Stimulated activated CD8-positive, alpha-beta memory T cell treated with anti-CD3 and anti-CD28 coated beads, Interleukin-12 subunit alpha, Interleukin-12 subunit beta, amount 100 ng/mL, for 4 hours (primary cell): ENCODE results near the gene PAQR4.
"Not testable (repeated sequence)": the region's sequence is repeated elsewhere in the genome, so short reads cannot be mapped to it uniquely, and the experiment has no call there.

ENCODE experiments used
- DNase-seq: peaks from one replicate; pipeline ENCODE4 v3.0.0-alpha.2; 2020; ENCODE audit warnings: low read depth

The PAQR4 gene

GRCh38 chr16:2943716-2944115 lies 25.4 kb upstream of the PAQR4 start:
- DNase-seq = not testable (repeated sequence)

- DNase-seq = no peak
Observed at GRCh38 chr16:2946649-2947048, 22.5 kb upstream of the PAQR4 start.

GRCh38 chr16:2948807-2949704 lies 20.1 kb upstream of the PAQR4 start:
- no peak for DNase-seq

GRCh38 chr16:2949705-2950352 lies 19.3 kb upstream of the PAQR4 start:
- no peak for DNase-seq

DNA sequence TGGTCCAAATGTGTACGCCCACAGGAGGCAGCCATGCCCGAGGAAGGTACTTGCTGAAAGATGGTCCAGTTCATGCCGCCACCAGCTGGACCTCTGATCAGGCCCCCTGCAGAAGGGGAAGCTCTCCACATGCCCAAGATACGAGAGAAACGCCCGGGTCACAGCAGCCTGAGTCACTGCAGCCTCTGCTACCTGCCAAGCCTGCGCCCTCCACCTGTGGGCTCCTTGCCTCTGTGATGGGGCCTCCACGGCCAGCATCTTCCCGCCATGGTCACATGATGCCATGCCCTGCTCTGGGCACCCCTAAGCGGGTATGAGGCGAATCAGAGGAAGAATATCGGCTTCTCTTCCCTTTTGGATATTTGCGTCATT lies 18.8 kb upstream of the PAQR4 start:
- no peak for DNase-seq

- DNase-seq = no peak
Observed at GRCh38 chr16:2950773-2951172, 18.4 kb upstream of the PAQR4 start.

GRCh38 chr16:2952679-2953078 lies 16.5 kb upstream of the PAQR4 start:
- DNase-seq = no peak

DNA sequence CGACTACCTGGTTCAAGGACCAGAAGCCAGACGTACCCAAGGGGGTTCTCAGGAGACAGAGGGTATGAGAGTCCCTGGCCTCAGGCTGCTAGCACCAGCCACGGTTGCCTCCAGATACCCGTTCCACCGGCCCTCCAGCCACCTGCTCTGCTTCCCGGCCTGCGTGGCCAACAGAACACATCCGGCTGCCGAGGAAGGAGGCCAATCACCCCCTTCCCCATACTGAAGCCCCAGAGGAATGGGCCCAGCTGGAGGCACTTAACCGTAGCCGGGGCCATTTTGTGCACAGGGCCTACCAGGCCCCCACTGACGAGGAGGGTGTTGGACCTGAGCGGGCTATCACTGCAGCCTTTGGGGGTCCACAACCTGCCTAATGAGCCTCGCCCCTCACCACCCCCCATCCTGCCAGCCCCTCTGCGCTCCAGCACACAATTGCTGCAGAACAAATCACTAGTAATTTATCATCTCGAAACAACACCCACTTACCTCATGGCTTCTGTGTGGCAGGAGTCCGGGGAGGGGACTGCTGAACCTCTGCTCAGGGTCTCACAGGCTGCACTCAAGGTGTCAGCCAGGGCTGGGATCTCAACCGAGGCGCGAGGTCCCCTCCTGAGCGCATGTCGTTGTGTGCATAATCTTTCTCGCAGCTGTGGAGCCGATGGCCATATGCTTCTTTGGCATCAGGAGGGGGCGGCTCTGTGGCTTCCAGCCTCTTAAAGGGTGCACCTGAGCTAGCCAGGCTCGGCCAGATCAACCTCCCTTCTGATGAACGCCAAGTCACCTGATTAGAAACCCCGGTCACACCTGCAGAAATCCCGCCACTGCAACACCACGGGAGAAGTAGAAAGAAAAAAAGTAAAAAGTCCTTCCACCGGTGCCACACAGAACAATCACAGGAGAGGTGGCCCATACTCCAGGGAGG lies 15.2 kb upstream of the PAQR4 start:
- DNase-seq = no peak

DNA sequence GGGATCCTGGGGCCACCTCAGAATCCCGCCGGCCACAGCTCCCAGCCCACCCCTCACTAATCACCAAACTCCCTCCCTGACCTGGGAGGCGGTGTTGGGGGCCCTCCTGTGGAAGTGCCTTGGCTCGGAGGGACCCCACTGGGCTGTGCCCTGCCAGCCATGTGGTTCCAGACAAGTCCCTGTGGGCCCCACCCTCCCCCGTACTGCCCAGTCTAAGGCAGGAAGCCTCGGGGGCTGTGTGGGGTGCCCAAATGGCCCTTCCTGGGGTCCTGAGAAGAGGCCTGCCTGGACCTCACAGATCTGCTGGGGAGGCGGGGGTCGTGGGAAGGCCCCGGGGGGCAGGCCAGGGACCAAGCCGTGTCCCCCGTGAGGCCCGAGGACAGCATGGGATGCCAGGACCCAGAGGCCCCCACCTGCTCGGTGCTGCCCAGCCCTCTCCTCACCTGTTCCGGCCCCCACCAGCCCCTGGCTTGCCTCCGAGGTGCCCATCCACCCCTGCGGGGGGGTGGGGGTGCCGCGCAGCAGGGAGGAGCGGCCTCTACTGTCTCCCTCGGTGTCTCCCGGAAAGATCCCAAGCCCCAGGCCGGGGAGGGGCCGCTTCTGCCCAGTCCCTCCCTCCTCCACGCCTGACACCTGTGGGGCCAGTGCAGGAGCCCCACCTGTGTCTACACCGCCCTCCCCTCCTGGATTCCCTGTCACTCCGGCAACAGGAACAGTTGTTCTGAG lies 14.3 kb upstream of the PAQR4 start:
- DNase-seq = no peak

DNA sequence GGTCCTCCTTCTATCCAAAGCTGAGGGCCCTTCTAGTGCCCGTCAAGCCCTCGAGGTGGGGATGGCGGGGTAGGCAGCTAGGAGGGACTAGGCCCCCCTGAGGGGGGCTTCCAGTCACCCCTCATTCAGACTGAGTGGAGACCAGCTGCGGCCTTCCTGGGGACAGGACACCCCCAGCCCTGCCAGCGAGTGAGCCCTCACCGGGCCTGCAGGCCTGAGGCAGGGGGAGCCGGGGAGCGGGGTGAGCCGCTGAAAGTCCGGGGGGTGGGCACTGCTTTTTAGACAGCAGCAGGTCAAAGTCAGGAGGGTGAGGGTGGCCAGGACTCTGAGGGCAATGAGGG lies 13.7 kb upstream of the PAQR4 start:
- no peak for DNase-seq

GRCh38 chr16:2955779-2956578 lies 13.2 kb upstream of the PAQR4 start:
- no peak for DNase-seq

- no peak for DNase-seq
Observed at GRCh38 chr16:2956579-2956956, 12.6 kb upstream of the PAQR4 start.

- DNase-seq = no peak
Observed at GRCh38 chr16:2959206-2959605, 9.9 kb upstream of the PAQR4 start.

DNA sequence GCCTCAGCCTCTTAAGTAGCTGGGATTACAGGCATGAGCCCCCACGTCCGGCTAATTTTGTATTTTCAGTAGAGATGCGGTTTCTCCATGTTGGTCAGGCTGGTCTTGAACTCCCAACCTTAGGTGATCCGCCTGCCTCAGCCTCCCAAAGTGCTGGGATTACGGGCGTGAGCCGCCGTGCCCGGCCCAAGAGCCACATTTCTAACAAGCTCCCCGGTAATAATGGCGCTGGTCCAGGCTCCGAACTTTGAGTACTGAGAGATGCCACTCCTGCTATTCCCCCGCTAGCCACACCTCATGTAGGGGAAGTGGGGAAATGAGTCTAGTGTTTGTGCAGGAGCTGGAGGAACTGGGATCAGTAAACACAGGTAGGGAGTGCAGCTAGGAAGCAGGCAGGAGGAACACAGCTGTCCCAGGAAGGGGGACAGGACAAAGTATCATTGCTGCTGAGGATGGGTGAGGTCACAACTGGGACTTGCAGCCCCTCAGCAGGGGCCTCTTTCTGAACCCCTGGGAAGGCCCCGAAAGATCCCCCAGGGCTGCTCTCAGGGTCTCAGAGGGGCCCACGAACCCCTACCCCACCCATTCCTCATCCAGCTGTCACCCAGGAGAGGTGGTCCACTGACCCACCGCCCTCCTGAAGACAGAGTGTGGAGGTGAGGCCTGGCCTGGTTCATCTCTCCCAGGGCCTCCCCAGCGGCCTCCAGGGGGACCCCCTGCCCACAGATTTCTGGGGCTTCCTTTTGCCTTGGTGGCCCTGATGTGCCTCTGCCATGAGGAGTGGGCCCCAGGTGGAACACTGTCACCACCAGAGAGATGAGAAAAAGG lies 8.8 kb upstream of the PAQR4 start:
- DNase-seq = no peak

- DNase-seq = no peak
Observed at GRCh38 chr16:2962334-2963073, 6.6 kb upstream of the PAQR4 start.

DNA sequence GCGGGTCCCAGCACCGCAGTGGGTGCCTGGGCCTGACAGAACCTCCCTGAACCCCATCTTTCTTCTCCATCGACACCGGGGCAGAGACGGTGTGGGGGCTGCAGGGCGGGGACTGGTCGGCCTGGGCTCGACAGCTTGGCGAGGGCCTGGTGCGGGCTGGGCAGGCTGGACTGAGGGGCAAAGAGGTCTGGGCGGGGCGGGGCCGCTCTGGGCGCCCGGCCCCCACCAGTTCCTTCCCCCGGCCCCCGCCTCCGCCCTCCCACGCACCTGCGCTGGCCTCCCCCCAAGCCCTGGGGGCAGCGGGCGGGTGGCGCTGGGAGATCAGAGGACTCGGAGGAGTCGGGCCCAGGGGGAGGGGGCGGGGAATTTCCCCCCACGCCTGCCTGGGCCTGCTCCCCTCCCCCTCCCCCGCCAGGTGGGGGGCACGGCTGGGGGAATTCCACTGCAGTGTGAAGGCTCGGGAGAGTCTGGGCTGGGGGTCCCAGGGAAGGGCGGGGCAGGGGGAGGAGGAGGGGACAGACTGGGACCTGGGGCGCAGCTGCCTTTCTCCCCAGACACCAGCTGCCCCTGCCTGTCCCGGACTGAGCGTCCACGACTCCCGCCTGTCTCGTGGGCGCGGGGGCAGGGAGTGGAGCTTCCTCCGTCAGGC lies 6.0 kb upstream of the PAQR4 start:
- peak; percentile 53 for DNase-seq

DNA sequence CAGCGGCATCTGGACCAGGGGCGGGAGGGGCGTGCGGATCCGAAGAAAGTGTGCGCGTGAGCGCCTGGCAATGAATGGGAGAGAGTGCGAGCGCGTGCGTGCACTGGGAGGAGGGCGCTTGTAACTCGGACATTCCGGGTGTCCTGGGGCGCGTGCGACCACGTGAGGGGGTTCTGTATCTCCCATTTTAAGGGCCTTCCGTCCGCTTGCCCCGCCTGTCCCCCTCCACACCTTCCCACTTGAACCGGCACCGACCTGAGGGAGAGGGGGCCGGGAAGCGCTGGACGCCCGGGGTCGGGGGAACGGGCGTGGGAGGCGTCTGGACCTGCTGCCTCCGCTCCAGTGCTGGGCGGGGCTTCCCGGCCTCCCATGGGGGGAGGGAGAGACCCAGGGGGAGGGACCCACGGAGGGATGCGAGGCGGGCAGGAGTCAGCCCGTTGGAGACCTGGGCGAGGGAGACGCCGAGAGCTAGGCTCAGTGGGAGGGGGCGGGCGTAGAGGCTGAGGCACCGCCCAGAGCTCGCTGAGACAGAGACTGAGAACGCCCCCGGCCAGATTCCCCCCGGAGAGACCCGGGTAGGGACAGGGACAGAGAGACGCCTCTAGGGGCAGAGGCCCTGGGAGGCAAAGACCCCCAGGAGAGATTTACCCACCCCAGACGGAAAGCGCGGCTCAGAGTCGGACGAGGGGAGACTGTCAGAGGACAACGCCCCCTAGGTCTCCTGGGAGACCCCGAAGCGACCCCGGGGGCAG lies 5.2 kb upstream of the PAQR4 start, which contains the start of gene KREMEN2:
TSS of gene KREMEN2 (plus strand) at position 553 of the 752 bp plus-strand sequence. CDS start 246 bp downstream, outside the sequence.
- no peak for DNase-seq
